Measurements from ENCODE around the gene COX8A. TPM values are rescaled to one million over a fixed set of nuclear protein-coding genes. Genes with fewer than 3 reads are reported as not detected.

Gene COX8A
- total and polyA plus RNA-seq, 7 donors, result 419 to 1,691 (median 659) TPM

DNA sequence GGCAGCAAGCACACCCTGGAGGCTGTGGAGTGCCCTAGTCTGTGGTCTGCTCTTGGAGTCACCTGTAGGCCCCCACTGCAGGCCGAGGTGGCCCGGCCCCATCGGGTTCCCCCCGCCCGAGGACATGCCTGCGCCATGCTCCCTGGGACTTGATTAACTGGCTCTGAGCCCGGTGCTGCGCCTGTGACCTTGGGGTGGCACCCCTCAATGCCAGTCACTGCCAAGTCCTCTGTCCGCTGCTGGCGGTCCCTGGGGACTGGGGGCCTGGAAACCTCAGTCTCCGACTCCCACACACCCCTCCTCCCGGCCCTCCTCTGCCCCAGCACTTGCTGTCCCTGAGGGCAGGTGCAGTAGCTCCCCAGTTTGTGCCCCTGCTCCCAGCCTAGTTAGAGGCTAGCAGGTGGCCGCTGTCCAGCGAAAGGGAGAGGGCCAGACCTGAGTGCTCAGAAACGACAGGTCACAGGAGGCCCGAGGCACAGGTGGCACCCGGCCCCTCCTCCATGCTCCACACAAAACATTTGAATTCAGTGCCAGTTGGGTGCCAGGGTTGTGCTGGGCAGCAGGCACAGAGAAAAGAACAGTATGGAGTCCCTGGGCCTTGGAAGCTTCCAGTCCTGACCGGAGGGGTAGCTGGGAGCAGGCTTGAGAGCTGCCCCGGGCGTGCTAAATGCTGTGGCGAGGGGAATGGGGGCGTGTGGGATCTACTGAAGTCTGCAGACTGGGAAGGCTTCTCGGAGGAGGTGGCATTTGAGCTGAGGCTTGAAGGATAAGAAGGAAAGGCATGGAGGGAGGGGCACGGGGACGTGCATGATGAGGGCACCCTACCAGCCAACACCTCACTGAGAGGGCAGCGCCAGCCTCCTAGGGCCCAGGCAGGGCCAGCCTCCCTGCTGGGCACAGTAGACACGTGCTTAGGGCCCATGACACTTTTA is 45.0 kb downstream of the COX8A start:
- Histone ChIP-seq H3K9me3 (no peaks in the 10 kb centered on the region), H3K4me1 (no peaks in the 10 kb centered on the region), H3K4me3 (no peak overlapping the region), H3K36me3 (no peaks in the 10 kb centered on the region), H3K27ac (no peak overlapping the region), H3K27me3 (no peaks in the 10 kb centered on the region)
- WGBS, 2 donors, result 69 to 87% methylated on average over 27 of the region's 27 CpGs
- no peak for DNase-seq
- TF ChIP-seq POLR2A (IDR thresholded peaks at IDR 0.05) (no peak), EP300 (IDR thresholded peaks at IDR 0.05) (no peak), POLR2AphosphoS5 (IDR thresholded peaks at IDR 0.05) (no peak)
- TF ChIP-seq, protein P1, sequence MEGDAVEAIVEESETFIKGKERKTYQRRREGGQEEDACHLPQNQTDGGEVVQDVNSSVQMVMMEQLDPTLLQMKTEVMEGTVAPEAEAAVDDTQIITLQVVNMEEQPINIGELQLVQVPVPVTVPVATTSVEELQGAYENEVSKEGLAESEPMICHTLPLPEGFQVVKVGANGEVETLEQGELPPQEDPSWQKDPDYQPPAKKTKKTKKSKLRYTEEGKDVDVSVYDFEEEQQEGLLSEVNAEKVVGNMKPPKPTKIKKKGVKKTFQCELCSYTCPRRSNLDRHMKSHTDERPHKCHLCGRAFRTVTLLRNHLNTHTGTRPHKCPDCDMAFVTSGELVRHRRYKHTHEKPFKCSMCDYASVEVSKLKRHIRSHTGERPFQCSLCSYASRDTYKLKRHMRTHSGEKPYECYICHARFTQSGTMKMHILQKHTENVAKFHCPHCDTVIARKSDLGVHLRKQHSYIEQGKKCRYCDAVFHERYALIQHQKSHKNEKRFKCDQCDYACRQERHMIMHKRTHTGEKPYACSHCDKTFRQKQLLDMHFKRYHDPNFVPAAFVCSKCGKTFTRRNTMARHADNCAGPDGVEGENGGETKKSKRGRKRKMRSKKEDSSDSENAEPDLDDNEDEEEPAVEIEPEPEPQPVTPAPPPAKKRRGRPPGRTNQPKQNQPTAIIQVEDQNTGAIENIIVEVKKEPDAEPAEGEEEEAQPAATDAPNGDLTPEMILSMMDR (IDR thresholded peaks at IDR 0.05), result no peak
- intact Hi-C loops (cut with DNase I), result no loop called here

DNA sequence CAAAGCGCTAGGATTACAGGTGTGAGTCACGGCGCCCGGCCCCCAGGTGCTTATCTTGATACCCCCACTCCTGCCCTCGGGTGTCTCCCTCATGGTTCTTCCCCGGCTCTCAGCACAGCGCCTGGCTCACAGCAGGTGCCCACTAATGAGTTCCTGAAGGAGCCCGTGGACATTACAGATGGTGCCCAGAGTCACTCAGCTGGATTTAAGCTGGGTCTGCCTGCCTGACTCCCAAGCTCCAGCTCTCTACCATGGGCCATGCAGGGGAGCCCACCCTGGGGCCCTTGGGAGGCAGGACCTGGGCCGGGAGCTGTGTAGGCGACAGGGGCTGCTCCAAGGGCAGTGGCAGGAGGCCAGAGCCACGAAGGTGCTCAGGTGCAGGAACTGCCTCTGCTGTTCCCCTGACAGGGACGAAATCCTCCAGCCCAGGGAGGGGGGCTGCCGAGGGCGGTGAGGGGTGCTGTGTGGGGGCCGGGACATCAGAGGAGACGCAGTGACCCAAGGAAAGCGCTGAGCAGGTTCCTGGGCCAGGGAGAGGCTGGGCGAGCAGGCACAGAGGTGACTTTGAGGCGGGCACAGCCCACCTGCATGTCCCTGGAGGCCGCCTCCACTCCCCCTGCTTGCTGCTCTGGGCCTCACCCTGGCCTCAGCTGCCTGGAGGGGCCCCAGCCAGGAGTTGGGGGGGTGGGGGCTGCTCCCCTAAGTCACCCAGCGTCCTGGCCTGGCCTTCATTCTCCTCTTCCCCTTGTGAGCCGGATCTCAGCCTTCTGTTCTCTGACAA is 46.7 kb downstream of the COX8A start:
- 86 to 88% methylated on average over 22 of the region's 22 CpGs for WGBS, 2 donors
- H3K27me3 ChIP-seq, result no peaks in the 10 kb centered on the region
- no peaks in the 10 kb centered on the region for H3K36me3 ChIP-seq
- H3K4me3 ChIP-seq, result no peak overlapping the region
- no peak overlapping the region for H3K27ac ChIP-seq
- H3K4me1 ChIP-seq, result no peaks in the 10 kb centered on the region
- DNase-seq, result no peak
- intact Hi-C loops (cut with DNase I), result no loop called here
- H3K9me3 ChIP-seq, result no peaks in the 10 kb centered on the region
- TF ChIP-seq POLR2AphosphoS5 (IDR thresholded peaks at IDR 0.05), result no peak

DNA sequence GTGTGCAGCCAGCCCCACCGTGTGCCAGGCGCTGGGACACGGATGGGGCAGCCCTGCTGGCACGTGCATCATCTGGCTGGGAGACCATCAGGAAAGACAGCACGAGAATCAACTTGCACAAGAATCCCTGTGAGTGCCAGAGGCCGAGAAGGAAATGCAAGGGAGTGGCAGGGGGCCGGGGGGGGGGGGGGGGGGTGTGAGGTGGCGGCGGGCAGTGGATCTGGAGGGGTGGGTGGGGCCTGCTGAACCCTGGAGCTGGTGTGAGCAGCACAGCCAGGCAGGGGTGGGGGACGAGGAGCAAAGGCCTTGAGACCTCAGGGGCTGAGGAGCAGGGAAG is 47.3 kb downstream of the COX8A start:
- no peak for DNase-seq
- 56 to 69% methylated on average over 10 of the region's 10 CpGs for WGBS, 2 donors
- Histone ChIP-seq H3K4me3 (no peak overlapping the region), H3K27me3 (no peaks in the 10 kb centered on the region), H3K9me3 (no peaks in the 10 kb centered on the region), H3K27ac (no peak overlapping the region), H3K36me3 (no peaks in the 10 kb centered on the region), H3K4me1 (no peaks in the 10 kb centered on the region)
- TF ChIP-seq, protein P1 (IDR thresholded peaks at IDR 0.05), result no peak
- TF ChIP-seq EP300 (IDR thresholded peaks at IDR 0.05), result no peak
- no peak for TF ChIP-seq POLR2A (IDR thresholded peaks at IDR 0.05)
- no peak for TF ChIP-seq POLR2AphosphoS5 (IDR thresholded peaks at IDR 0.05)
- intact Hi-C loops (cut with DNase I), result no loop called here

DNA sequence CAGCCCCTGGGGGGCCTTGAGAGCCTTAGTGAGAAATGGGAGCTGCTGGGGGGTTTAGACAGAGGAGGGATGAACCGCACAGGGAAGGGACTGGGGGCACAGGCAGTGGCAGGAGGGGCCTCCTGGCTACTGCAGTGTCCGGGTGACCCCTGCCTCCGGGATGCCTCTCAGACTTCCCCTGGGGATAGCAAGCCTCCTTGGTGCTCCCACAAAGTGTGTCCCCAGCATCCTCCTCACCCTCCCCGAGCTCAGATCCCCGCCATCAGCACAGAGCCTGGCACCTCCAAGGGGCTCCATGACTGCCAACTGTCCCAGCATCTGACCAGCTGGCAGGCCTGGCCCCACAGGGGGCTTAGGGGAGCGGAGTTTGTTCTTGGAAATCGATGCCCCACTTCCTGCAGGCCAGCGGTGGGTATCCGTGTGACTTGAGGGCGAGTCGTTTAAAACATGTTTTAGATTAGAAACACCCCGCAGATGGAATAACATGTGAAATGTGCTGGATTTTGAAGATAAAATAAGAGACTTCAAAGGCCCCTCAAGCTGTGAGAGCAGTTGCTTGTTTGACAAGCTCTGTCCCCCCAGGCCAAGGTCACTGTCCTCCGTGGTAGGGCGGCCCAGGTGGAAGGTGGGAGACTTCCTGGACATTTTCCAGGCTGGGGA is 47.8 kb downstream of the COX8A start:
- TF ChIP-seq POLR2A (IDR thresholded peaks at IDR 0.05), result no peak
- TF ChIP-seq, protein P1 (IDR thresholded peaks at IDR 0.05), result no peak
- TF ChIP-seq POLR2AphosphoS5 (IDR thresholded peaks at IDR 0.05), result no peak
- no peak for TF ChIP-seq EP300 (IDR thresholded peaks at IDR 0.05)
- WGBS, 2 donors, result 90 to 91% methylated on average over 14 of the region's 14 CpGs
- Histone ChIP-seq H3K36me3 (no peaks in the 10 kb centered on the region), H3K9me3 (no peaks in the 10 kb centered on the region), H3K4me3 (no peak overlapping the region), H3K27me3 (no peaks in the 10 kb centered on the region), H3K4me1 (no peaks in the 10 kb centered on the region), H3K27ac (no peak overlapping the region)
- no peak for DNase-seq
- intact Hi-C loops (cut with DNase I), result no loop called here

All from sigmoid colon (tissue), 7 donors.